ENCODE results near the gene SEMA4D.

SEMA4D gene

DNA sequence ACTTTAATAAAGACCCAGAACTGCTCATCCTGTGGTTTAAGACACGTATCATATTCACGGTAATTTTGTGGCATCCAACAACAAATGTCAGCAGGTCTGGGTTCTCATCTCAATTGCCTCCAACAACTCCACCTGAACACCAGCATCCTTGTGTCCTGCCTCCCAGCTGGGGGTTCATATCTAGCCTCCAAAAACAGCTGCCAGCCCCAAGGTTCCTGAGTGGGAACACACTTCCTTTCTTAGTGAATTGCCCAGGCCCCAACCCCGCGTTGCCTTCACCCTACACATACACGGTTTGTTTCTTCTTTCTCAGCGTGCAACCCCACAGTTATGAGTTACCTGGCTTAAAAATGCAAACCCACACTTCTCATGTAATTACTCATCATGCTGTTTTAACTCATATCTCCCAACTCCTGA, 77.9 kb downstream of the SEMA4D start:
- no peak for TF ChIP-seq POLR2A (IDR thresholded peaks at IDR 0.05; ENCODE audit: low read depth, low read length)
- FAIRE-seq: no peak
- no peak for DNase-seq (ENCODE audit: insufficient read length, low spot score)

DNA sequence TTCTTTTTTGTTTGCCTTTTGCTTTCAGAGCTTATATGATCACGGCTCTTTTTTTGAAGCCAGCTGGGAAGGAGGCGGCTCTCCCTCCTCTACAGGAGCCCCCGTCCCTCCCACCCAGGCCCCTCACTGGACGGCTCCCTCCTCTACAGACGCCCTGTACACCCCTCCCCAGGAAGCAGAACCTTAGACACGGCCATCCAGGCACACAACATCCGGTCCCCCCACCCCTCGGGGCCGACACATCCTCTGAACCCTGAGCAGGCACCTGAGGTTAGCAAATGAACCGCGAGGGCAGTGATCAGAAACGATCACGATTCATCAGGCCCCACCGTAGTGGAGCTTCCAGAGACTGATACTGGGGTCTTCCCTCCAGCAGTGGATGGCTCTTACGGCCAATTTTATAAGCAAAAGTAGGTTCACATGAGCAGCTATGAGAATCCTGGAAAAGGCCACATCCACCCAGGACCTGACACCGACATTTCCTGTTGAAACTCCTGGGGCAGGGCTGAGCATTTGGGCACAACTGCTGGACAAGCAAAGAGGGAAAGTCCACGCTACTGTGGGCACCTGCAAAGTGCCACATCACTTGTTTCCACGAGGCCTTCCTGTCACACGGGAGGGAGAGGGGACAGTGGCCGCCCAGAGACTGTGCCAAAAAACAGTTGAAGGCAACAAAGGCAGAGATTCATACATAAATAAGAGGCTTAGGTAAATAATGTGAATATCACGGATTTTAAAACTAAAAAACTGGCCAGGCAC, 78.9 kb downstream of the SEMA4D start:
- no peak for DNase-seq (ENCODE audit: insufficient read length, low spot score)
- no peak for TF ChIP-seq POLR2A (IDR thresholded peaks at IDR 0.05; ENCODE audit: low read depth, low read length)
- no peak for FAIRE-seq

DNA sequence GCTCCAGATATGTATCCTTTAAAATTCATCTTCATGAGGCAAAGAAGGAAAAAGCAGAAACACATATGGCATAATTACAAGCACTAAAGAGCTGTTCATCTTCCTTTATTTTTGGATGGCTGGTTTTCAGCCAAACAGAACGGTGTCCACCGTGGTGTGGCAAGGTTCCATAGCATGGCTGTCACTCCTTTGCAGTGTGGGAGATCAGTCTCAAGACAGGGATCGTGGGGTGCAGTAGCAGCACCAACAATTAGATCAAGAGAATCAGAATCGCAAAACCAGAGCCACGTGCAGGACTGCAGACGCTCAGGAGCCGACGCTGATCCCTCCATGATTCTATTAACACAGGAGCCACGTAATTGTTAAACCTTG, 79.5 kb downstream of the SEMA4D start:
- no peak for FAIRE-seq
- DNase-seq (ENCODE audit: insufficient read length, low spot score): no peak

DNA sequence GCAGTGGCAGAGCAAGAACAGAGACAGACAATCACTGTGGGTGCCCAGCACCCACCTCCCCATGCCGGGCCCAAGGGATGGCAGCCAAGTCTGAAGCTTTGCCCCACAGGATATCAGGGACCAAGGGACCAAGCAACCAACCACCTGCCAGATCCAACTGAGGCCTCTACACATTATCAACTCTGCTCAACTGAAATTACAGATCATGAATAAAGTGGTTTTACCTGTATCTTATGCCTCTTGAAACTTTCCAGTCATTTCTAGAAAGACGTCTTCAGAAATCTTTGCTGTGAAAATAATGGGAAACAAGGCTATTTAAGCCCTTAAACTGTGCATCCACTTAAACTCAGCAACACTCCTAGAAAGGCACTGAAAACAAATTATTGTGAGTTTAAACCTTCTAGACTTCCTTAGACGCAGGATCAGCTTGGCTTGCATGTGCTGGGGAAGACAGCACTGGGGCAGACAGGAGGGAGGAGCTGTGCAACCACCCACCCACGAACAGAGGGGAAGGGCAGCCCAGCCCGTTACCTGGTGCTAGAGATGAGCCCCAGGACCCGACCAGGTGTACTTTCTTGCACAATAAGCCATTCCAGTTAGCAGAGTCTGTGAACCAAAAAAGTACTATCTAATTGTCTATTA, 80.0 kb downstream of the SEMA4D start:
- FAIRE-seq (no peak), DNase-seq (ENCODE audit: insufficient read length, low spot score) (no peak)
- no peak for TF ChIP-seq POLR2A (IDR thresholded peaks at IDR 0.05; ENCODE audit: low read depth, low read length)

More for the DNA sequence above, 79.5 kb downstream of the SEMA4D start:
- no peak for TF ChIP-seq POLR2A (IDR thresholded peaks at IDR 0.05; ENCODE audit: low read depth, low read length)

DNA sequence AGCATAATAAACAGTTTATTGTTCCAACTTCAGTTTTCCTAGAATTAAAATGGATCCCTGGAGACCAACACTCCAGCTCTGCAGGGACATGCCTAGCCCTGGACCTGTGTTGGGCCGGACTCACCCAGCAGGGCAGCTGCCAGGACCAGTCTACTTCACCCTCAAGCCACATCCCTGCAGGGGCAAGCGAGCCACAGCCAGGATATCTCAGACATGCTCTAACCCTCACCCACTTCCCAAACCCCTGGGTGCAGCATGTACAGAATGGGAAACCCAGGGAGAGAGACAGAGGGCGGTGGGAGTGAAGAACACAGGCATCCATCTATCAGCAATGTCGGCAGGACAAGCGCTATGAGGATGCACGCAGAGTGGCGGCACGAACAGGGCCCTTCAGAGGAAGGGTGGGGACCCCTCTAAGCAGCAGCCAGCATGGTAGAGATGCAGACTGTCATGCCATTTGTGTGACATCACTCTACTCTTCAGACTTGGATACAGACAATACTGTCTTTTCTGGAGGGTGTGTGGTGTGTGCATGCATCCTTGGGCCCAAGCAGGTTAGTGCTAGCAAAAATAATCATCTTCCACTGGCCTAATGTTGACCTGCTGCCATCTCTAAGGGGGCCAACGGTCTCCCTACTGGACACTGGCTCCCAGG, 83.1 kb downstream of the SEMA4D start:
- TF ChIP-seq POLR2A (IDR thresholded peaks at IDR 0.05; ENCODE audit: low read depth, low read length): no peak
- FAIRE-seq: no peak

DNA sequence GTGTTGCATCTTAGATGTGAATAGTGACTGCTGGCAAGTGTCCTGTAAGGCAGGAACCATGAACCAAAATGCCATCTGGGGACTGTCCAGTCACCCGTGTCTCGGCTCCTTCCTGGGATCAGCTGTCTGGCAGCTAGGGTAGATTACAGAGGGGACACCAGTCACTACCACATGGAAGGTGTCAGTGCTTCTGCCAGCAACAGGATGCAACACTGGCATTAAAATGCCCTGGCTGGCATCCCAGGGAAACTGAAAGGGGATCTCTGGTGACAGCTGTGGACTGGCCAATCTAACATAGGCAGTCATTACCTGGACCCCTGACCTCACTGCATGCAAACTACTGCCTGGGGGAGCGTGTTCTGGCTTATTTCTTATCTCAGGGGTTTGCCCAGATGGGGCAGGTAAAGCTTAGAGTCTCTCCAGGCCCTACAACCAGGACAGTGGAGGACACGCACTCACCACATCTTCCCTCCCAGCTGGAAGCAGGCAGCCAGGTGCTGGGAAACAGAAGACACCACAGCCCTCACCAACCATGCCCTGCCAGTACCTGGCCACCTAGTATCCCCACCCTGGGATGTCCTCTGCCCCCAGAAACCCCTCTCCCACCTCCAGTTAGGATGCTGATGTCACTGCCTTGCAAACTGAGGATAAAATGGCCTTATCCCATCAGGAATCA, 83.8 kb downstream of the SEMA4D start:
- FAIRE-seq (no peak), DNase-seq (ENCODE audit: insufficient read length, low spot score) (no peak)
- TF ChIP-seq POLR2A (IDR thresholded peaks at IDR 0.05; ENCODE audit: low read depth, low read length): no peak

More for the DNA sequence above, 83.1 kb downstream of the SEMA4D start:
- no peak for DNase-seq (ENCODE audit: insufficient read length, low spot score)

DNA sequence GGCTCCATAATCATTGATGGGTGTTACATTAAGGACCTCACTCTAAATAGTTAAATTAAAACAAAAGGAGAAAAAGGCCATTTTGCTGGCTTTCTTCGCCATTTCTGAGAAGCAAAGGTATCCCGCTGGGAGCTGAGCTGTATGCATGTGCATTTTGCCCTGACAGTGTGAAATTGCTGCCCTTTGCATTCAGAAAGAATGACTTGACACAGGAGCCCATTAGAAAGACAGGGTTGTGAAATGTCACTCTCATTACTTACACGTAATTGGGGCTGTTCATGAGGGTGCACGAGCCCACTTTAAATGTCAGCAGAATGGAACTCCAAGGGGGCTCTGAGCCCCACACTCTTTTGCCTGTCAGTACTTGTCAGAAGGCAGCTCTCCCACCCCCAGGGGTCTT, 85.0 kb downstream of the SEMA4D start:
- no peak for TF ChIP-seq POLR2A (IDR thresholded peaks at IDR 0.05; ENCODE audit: low read depth, low read length)
- no peak for DNase-seq (ENCODE audit: insufficient read length, low spot score)
- no peak for FAIRE-seq

DNA sequence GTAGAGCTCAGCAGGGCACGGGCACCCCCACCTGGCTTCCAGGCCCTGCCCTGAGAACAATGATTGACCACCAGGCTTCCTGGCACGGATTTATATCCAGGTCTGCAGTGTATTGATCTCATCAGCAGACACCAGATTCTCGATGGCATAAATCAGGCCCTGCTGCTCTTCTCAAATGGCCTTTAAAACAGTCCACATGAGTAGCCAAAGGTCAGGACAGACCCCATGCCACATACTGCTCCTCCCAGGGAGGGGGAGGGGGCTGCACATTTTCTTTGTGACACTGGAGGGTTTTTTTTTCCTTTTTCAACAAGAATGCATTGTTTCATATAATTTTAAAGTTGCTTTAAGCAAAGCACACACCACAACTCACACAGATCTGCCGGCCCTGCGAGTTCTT, 85.4 kb downstream of the SEMA4D start:
- DNase-seq (ENCODE audit: insufficient read length, low spot score) (no peak), FAIRE-seq (no peak)
- no peak for TF ChIP-seq POLR2A (IDR thresholded peaks at IDR 0.05; ENCODE audit: low read depth, low read length)

DNA sequence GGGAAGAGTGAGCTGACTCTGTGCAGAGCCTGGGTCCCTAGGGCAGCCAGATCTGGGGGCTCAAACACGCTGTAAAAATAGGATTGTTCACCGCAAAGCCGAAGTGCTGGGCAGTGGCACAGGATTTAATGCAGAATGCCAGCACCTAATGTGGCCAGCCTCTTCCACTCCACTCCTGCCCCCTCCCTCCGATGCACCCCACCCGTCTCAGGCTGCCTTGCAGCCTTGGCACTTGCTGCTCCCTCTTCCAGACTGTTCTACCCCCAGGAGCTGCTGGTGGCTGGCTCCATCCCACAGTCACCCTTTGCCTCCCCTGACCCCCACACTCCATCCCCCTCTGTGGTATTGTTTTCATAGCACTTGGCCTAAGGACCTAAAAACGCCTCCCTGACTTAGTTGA, 86.2 kb downstream of the SEMA4D start:
- DNase-seq (ENCODE audit: insufficient read length, low spot score): no peak
- TF ChIP-seq POLR2A (IDR thresholded peaks at IDR 0.05; ENCODE audit: low read depth, low read length): no peak
- FAIRE-seq: no peak

DNA sequence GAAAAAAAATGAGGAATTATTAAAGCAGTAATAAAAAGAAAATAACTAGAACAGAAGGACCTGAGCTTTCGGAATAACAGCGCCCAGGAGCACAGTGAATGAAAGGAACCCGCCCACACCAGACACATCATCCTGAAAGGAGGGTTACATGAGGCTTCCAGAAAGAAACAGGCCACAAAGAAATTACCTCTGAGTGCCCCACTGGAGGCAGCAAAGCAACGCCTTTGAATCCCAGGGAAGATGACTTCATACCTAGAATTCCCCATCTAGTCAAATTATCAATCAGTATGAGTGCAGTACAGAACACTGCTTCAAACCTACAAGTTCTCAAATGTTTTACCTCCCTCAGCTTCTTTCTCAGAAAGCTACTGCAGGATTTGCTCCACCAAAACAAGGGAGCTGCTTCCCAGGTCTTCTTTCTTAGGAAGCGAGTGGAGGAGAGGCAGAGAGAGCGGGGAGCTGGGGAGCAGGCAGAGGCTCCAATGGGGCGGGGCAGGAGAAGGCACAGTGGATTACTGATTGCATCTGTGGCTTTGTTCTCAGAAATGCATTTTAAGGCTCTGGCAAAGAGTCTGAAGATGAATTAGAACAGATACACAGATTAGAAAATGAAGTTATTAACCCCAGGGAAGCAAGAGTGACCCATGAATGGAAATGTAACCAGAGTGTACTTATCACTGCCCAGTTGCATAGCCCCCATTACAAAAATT, 87.1 kb downstream of the SEMA4D start:
- DNase-seq (ENCODE audit: insufficient read length, low spot score) (peak; percentile 45), FAIRE-seq (no peak)
- TF ChIP-seq POLR2A (IDR thresholded peaks at IDR 0.05; ENCODE audit: low read depth, low read length): no peak

DNA sequence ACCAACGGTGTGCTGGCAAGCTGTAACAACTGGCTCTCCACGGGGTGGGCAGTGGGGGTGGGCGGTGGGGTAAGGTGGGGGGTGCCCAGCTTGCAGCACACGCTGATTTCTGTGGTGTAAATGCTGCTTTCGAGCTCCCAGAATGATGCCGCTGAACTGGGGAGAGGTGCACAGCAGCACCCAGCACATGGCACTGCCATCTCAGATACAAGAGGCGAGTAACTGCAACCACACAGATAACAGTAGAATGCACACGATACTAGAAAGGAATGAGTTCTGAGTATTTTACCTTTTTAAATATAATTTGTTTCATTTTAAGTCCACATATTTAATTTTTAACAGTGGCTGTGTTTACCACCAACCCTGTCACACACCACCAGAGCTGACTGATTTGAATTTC, 87.9 kb downstream of the SEMA4D start:
- no peak for DNase-seq (ENCODE audit: insufficient read length, low spot score)
- FAIRE-seq: no peak

DNA sequence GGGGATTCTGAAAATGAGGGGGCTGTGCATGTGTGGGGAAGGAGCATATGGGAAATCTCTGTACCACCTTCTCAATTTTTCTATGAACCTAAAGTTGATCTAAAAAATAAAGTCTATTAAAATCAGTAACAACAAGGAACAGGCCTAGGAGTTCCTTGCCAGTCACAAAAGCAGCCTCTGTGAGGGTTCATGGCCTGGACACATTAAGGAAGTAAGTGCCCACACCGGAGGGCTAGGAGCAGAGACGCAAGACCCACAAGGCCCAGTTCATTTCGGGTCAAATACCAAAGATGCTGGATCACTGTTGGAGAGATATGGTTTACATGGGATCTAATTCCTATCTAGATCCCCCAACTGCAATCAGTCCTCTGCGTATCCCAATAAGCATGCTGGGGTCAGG, 88.4 kb downstream of the SEMA4D start:
- no peak for TF ChIP-seq POLR2A (IDR thresholded peaks at IDR 0.05; ENCODE audit: low read depth, low read length)
- FAIRE-seq: no peak

More for the DNA sequence above, 87.9 kb downstream of the SEMA4D start:
- TF ChIP-seq POLR2A (IDR thresholded peaks at IDR 0.05; ENCODE audit: low read depth, low read length): no peak

DNA sequence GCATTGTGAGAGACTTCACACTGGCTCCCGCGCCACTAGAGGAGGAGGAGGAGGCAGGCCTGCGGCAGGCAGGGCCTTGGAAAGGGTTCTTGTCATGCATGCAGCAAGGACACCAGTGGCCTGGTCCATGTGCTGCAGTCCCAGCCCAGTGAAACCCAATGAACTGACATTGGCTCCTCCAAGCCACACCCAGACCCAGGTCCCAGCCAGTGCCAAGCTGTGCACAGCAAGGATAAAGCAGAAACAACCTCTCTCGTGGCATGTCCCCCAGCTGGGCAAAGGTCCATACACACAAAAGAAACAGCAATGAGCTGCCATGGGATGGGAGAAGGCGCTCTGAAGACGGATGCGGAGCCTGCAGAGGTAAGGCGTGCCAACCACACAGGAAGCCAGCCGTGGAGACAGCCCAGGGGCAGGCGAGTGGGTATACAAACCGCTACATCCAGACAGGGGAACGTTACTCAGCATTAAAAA, 89.2 kb downstream of the SEMA4D start:
- DNase-seq (ENCODE audit: insufficient read length, low spot score) (no peak), FAIRE-seq (no peak)

More for the DNA sequence above, 88.4 kb downstream of the SEMA4D start:
- no peak for DNase-seq (ENCODE audit: insufficient read length, low spot score)

More for the DNA sequence above, 89.2 kb downstream of the SEMA4D start:
- no peak for TF ChIP-seq POLR2A (IDR thresholded peaks at IDR 0.05; ENCODE audit: low read depth, low read length)
